ENCODE data around the gene ACSS1.

The ACSS1 gene

GRCh38 chr20:25058051-25058846 is at the start of gene ACSS1:
Gene ACSS1, minus strand, starts transcription at chr20:25058139. Its CDS starts 37 bp downstream, at chr20:25058102.
- peak; percentile 43 for DNase-seq (ENCODE audit: low read depth)

GRCh38 chr20:25103526-25103925 is 45.6 kb upstream of the ACSS1 start:
- DNase-seq (ENCODE audit: low read depth): no peak

- no peak for DNase-seq (ENCODE audit: low read depth)
Observed at GRCh38 chr20:25100914-25101313, 43.0 kb upstream of the ACSS1 start.

GRCh38 chr20:25099601-25100140 is 41.7 kb upstream of the ACSS1 start:
- no peak for DNase-seq (ENCODE audit: low read depth)

- DNase-seq (ENCODE audit: low read depth): no peak
Observed at GRCh38 chr20:25097498-25097897, 39.6 kb upstream of the ACSS1 start.

- peak; percentile 38 for DNase-seq (ENCODE audit: low read depth)
Observed at GRCh38 chr20:25090492-25091429, 32.8 kb upstream of the ACSS1 start.

- no peak for DNase-seq (ENCODE audit: low read depth)
Observed at GRCh38 chr20:25089662-25090061, 31.7 kb upstream of the ACSS1 start.

GRCh38 chr20:25089096-25089495 is 31.2 kb upstream of the ACSS1 start:
- DNase-seq (ENCODE audit: low read depth): no peak

- no peak for DNase-seq (ENCODE audit: low read depth)
Observed at GRCh38 chr20:25088267-25088666, 30.3 kb upstream of the ACSS1 start.

GRCh38 chr20:25087186-25087929 is 29.4 kb upstream of the ACSS1 start:
- no peak for DNase-seq (ENCODE audit: low read depth)

GRCh38 chr20:25085756-25086495 is 28.0 kb upstream of the ACSS1 start:
- no peak for DNase-seq (ENCODE audit: low read depth)

- no peak for DNase-seq (ENCODE audit: low read depth)
Observed at GRCh38 chr20:25084626-25085187, 26.8 kb upstream of the ACSS1 start.

GRCh38 chr20:25083773-25084625 is 26.1 kb upstream of the ACSS1 start:
- no peak for DNase-seq (ENCODE audit: low read depth)

- DNase-seq (ENCODE audit: low read depth): no peak
Observed at GRCh38 chr20:25083141-25083772, 25.3 kb upstream of the ACSS1 start.

- no peak for DNase-seq (ENCODE audit: low read depth)
Observed at GRCh38 chr20:25082498-25082873, 24.5 kb upstream of the ACSS1 start.

GRCh38 chr20:25081730-25082497 is 24.0 kb upstream of the ACSS1 start, which contains the start of gene VSX1:
Gene VSX1, minus strand, starts transcription at chr20:25082141. Its CDS starts 45 bp downstream, at chr20:25082096.
- no peak for DNase-seq (ENCODE audit: low read depth)

GRCh38 chr20:25081065-25081729 is 23.3 kb upstream of the ACSS1 start:
- DNase-seq (ENCODE audit: low read depth): no peak

GRCh38 chr20:25079171-25079570 is 21.2 kb upstream of the ACSS1 start:
- DNase-seq (ENCODE audit: low read depth): no peak
